Fibroblast of lung (primary cell): ENCODE results near the gene MYO6.

Source experiments
- CTCF ChIP-seq, 2 donors: IDR thresholded peaks in 1 of 2; conservative IDR thresholded peaks in 1 of 2; 1 replicate in 1 of 2; 2 replicates in 1 of 2; pipeline ENCODE4 v1.5.1; 2011 to 2012; ENCODE audit warnings: low read length in 2 of 2, control low read depth in 1 of 2, inconsistent platforms in 1 of 2, low read depth in 1 of 2, mild to moderate bottlenecking in 1 of 2
- EZH2 ChIP-seq: IDR thresholded peaks from 2 replicates; pipeline ENCODE4 v1.5.1; 2012; ENCODE audit warnings: low read length, control low read depth, mild to moderate bottlenecking; ENCODE audit errors: missing control alignments

- TF ChIP-seq CTCF (conservative IDR thresholded peaks at IDR 0.05 in 1 of 2, IDR thresholded peaks at IDR 0.05 in 1 of 2; ENCODE audit: low read depth in 1 of 2, low read length in 2 of 2) (no peak), EZH2 (no peak)
Observed at GRCh38 chr6:75727206-75727605, 21.8 kb upstream of the MYO6 start.
